ENCODE data around the gene MAPK8IP2. TPM values are rescaled to one million over a fixed set of nuclear protein-coding genes. Genes with fewer than 3 reads are reported as not detected.
A peak's percentile ranks its signal among the peaks of the same experiment; 100 is the strongest.

The MAPK8IP2 gene
- total and polyA plus RNA-seq, 2 of the 4 experiments (the other 2 are of a cell fraction): under 0.01 to 0.14 TPM

- H2BK20ac ChIP-seq (ENCODE audit: low read depth, low read length): no peak overlapping the region
- DNase-seq (no peak), ATAC-seq (ENCODE audit: low read depth) (no peak)
- H2BK120ac ChIP-seq (ENCODE audit: low read depth, low read length): no peak overlapping the region
- no peak overlapping the region for H3K56ac ChIP-seq (ENCODE audit: extremely low read depth, insufficient read depth, low read length)
- H4K5ac ChIP-seq (ENCODE audit: low read depth, low read length): no peak overlapping the region
- no peaks in the 10 kb centered on the region for H3K79me1 ChIP-seq (ENCODE audit: low read depth in 1 of 2, low read length in 2 of 2)
- BruUV-seq (replicated peaks): no TSS peak
- intact Hi-C loops (cut with micrococcal nuclease) (no loop called here), in situ Hi-C loops (cut with MboI; ENCODE audit: low sequenced_read_pairs) (no loop called here), dilution Hi-C loops (cut with HindIII; ENCODE audit: low sequenced_read_pairs, unreplicated experiment) (no loop called here)
- no peaks in the 10 kb centered on the region for H4K20me1 ChIP-seq (ENCODE audit: insufficient read depth, low read length)
- no peak overlapping the region for H3K4me3 ChIP-seq (ENCODE audit: insufficient read depth, low read depth, low read length)
- H3K4ac ChIP-seq (ENCODE audit: low read depth, low read length): no peak overlapping the region
- H2BK15ac ChIP-seq (ENCODE audit: low read depth, low read length): no peak overlapping the region
- H2BK5ac ChIP-seq (ENCODE audit: low read depth, low read length, poor library complexity, severe bottlenecking): no peak overlapping the region
- 63% methylated on average over 4 of the region's 15 CpGs; no CpG with 5 or more reads in 1 of the 2 experiments for WGBS, 2 experiments (ENCODE audit: extremely low coverage in 2 of 2, insufficient read length in 1 of 2)
- no peak overlapping the region for H2AK5ac ChIP-seq (ENCODE audit: low read depth, low read length)
- ChIA-PET POLR2A (ENCODE audit: unreplicated experiment) (no interaction called here), CTCF (interaction anchor here (1.1 kb wide), 1 partner anchor 11 kb away, joined by 5 read pairs; no protein-coding TSS in a partner anchor)
- H3K4me2 ChIP-seq (ENCODE audit: low read depth, low read length): no peak overlapping the region; the same call in 1 of the 2 replicates
- H2AFZ ChIP-seq (replicated peaks; ENCODE audit: low read length, poor library complexity): peak overlapping the region; percentile 14
- H3K9ac ChIP-seq (ENCODE audit: low read depth, low read length): no peak overlapping the region
- no peak overlapping the region for H3K18ac ChIP-seq (ENCODE audit: low read depth, low read length)
- no peaks in the 10 kb centered on the region for H3K9me1 ChIP-seq (ENCODE audit: insufficient read depth, low read length)
- no peak overlapping the region for H2AK9ac ChIP-seq (replicated peaks; ENCODE audit: low read depth, low read length, poor library complexity)
- no peaks in the 10 kb centered on the region for H3K36me3 ChIP-seq (ENCODE audit: control insufficient read depth, insufficient read depth, low read length)
- no peak overlapping the region for H4K91ac ChIP-seq (ENCODE audit: insufficient read depth, low read depth, low read length)
- peaks cover 10% of the 10 kb centered on the region; the same call in 1 of the 2 replicates for H3K4me1 ChIP-seq (ENCODE audit: control insufficient read depth, insufficient read depth, low read length)
- no peak for TF ChIP-seq RCOR1 (IDR thresholded peaks at IDR 0.05; ENCODE audit: insufficient replicate concordance, low read length)
- no peak for TF ChIP-seq FOS (IDR thresholded peaks at IDR 0.05; ENCODE audit: low read depth, low read length)
- TF ChIP-seq MAZ (IDR thresholded peaks at IDR 0.05; ENCODE audit: borderline replicate concordance, low read depth, low read length): no peak
- no peak for TF ChIP-seq CHD1 (IDR thresholded peaks at IDR 0.05; ENCODE audit: low read depth, low read length)
- no peak for TF ChIP-seq USF2 (IDR thresholded peaks at IDR 0.05; ENCODE audit: low read depth, low read length)
- no peak for TF ChIP-seq NFE2L2 (IDR thresholded peaks at IDR 0.05; ENCODE audit: low read depth, low read length)
- no peak for TF ChIP-seq RFX5 (IDR thresholded peaks at IDR 0.05; ENCODE audit: low read depth, low read length)
- TF ChIP-seq MAFK (IDR thresholded peaks at IDR 0.05; ENCODE audit: low read depth, low read length): no peak
- H3K23ac ChIP-seq (ENCODE audit: low read depth, low read length): no peak overlapping the region
- H4K8ac ChIP-seq (ENCODE audit: low read depth in 2 of 2, low read length in 2 of 2): no peak overlapping the region
- H3K9me3 ChIP-seq (ENCODE audit: control insufficient read depth, insufficient read depth, low read length): peaks cover 2% of the 10 kb centered on the region; the same call in 1 of the 2 replicates
- H3K27ac ChIP-seq (ENCODE audit: insufficient read depth, low read length): no peak overlapping the region
- peaks cover 40% of the 10 kb centered on the region for H3K27me3 ChIP-seq (ENCODE audit: control insufficient read depth, insufficient read depth, low read length)
- no peak overlapping the region for H3K14ac ChIP-seq (replicated peaks; ENCODE audit: low read depth, low read length)
Observed at GRCh38 chr22:50640857-50641647, 40.5 kb downstream of the MAPK8IP2 start.
